ENCODE data around the gene AQR.

The AQR gene

DNA sequence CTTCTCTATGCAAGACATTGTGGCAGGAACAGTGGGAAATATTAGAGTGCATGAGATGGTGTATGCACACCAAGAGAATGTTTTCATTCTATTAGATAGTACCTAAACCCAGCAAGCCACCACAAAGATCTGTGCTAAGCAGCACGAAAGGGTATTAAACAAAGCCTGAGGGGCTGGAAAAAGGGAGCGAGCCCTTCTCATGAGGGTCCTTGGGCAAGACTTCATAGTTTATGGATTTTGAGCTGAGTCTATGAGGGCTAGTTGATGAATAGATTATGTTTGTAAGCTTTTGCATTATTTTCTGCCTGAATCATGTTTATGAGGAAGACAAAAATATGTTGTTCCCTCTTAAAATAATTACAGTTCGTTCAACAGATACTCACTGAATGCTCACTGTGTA, 164.8 kb downstream of the AQR start:
- ChIA-PET CTCF (no interaction called here), POLR2A (no interaction called here)
- no peak for TF ChIP-seq CTCF (IDR thresholded peaks at IDR 0.05; ENCODE audit: insufficient read depth, low read length, missing control alignments)
- H3K4me3 ChIP-seq (ENCODE audit: low read depth, low read length), result no peak overlapping the region
- DNase-seq (ENCODE audit: low read depth, low spot score), result no peak

- ChIA-PET CTCF (no interaction called here), POLR2A (no interaction called here)
- no peak overlapping the region for H3K4me3 ChIP-seq (ENCODE audit: low read depth, low read length)
- no peak for DNase-seq (ENCODE audit: low read depth, low spot score)
- TF ChIP-seq CTCF (IDR thresholded peaks at IDR 0.05; ENCODE audit: insufficient read depth, low read length, missing control alignments), result no peak
These were observed 165.4 kb downstream of the AQR start for GRCh38 chr15:34804113-34804512.

GRCh38 chr15:34802803-34803750, 166.5 kb downstream of the AQR start:
- no peak overlapping the region for H3K4me3 ChIP-seq (ENCODE audit: low read depth, low read length)
- TF ChIP-seq CTCF (IDR thresholded peaks at IDR 0.05; ENCODE audit: insufficient read depth, low read length, missing control alignments), result no peak
- POLR2A ChIA-PET, result no interaction called here
- CTCF ChIA-PET, result interaction anchor here (0.7 to 1.1 kb wide), 2 partner anchors 7 to 37 kb away, joined by 3 read pairs; no protein-coding TSS in a partner anchor
- DNase-seq (ENCODE audit: low read depth, low spot score), result no peak

GRCh38 chr15:34802371-34802770, 167.2 kb downstream of the AQR start:
- POLR2A ChIA-PET, result no interaction called here

More at GRCh38 chr15:34802371-34802770, 167.2 kb downstream of the AQR start:
- TF ChIP-seq CTCF (IDR thresholded peaks at IDR 0.05; ENCODE audit: insufficient read depth, low read length, missing control alignments), result no peak
- CTCF ChIA-PET, result interaction anchor here (0.7 to 1.1 kb wide), 2 partner anchors 8 to 38 kb away, joined by 3 read pairs; no protein-coding TSS in a partner anchor
- no peak for DNase-seq (ENCODE audit: low read depth, low spot score)
- H3K4me3 ChIP-seq (ENCODE audit: low read depth, low read length), result no peak overlapping the region
